Measurements from ENCODE around the gene GCN1. TPM values are rescaled to one million over a fixed set of nuclear protein-coding genes. Genes with fewer than 3 reads are reported as not detected.

GCN1 gene
- total and polyA plus RNA-seq, 10 donors = 10.4 to 131 (median 95.5) TPM

DNA sequence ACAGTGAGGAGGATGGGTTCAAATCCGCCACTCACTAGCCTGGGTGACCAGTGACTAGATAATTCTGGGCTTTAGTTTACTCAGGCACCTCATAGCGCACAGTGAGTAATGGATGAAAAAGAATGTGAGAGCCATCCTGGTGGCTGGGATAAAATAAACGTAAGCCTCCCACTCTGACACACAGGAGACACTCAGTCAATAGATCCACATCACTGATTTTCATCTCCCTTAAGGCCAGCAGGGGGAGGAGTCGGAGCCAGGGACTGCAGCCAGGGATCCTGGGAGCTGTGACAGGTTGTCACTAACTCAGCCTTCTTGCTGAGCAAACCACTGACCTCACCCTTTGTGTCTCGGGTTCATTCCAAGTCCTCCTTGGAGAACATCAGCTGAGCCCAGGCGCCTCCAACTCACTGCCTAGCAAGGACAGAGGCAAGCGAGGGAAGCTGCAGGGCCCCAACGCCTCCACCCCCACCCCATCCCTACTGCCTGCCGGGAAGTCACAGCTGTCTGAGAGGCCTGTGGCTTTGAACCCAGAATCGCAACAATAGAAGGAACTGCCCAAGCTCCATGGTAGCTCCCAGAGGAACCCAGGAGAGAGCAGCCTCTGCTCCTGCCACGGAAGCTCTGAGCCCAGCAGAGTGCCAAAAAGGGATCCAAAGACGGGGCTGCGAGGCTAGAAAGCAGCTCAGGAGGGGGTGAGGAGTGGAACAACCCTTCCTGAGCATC, 40.3 kb upstream of the GCN1 start:
- Histone ChIP-seq H3K4me3 (peak overlapping the region in 1 of 8 donors; percentile 34), H3K27ac (peak overlapping the region; percentile 65 to 92 (median 87)), H3K27me3 (replicated peaks in 1 of 7) (peaks cover 0 to 62% (median 0%) of the 10 kb centered on the region in 7 donors), H3K36me3 (no peaks in the 10 kb centered on the region), H3K9me3 (no peaks in the 10 kb centered on the region), H3K4me1 (peaks cover 90 to 100% (median 100%) of the 10 kb centered on the region in 6 donors)
- peak; percentile 85 for DNase-seq
- intact Hi-C loops (cut with DNase I; ENCODE audit: low total_unique reads) = no loop called here
- TF ChIP-seq POLR2A (IDR thresholded peaks at IDR 0.05) = no peak
- TF ChIP-seq, protein P1, sequence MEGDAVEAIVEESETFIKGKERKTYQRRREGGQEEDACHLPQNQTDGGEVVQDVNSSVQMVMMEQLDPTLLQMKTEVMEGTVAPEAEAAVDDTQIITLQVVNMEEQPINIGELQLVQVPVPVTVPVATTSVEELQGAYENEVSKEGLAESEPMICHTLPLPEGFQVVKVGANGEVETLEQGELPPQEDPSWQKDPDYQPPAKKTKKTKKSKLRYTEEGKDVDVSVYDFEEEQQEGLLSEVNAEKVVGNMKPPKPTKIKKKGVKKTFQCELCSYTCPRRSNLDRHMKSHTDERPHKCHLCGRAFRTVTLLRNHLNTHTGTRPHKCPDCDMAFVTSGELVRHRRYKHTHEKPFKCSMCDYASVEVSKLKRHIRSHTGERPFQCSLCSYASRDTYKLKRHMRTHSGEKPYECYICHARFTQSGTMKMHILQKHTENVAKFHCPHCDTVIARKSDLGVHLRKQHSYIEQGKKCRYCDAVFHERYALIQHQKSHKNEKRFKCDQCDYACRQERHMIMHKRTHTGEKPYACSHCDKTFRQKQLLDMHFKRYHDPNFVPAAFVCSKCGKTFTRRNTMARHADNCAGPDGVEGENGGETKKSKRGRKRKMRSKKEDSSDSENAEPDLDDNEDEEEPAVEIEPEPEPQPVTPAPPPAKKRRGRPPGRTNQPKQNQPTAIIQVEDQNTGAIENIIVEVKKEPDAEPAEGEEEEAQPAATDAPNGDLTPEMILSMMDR (IDR thresholded peaks at IDR 0.05 in 8 of 11, conservative IDR thresholded peaks at IDR 0.05 in 3 of 11) = peak in 7 of 11 experiments; percentile 11 to 40 (median 32)
- peak; percentile 31 to 67 (median 54) for TF ChIP-seq POLR2AphosphoS5 (IDR thresholded peaks at IDR 0.05)
- 38 to 47% (median 42%) methylated on average over 8 to 13 of the region's 13 CpGs for WGBS, 5 donors

DNA sequence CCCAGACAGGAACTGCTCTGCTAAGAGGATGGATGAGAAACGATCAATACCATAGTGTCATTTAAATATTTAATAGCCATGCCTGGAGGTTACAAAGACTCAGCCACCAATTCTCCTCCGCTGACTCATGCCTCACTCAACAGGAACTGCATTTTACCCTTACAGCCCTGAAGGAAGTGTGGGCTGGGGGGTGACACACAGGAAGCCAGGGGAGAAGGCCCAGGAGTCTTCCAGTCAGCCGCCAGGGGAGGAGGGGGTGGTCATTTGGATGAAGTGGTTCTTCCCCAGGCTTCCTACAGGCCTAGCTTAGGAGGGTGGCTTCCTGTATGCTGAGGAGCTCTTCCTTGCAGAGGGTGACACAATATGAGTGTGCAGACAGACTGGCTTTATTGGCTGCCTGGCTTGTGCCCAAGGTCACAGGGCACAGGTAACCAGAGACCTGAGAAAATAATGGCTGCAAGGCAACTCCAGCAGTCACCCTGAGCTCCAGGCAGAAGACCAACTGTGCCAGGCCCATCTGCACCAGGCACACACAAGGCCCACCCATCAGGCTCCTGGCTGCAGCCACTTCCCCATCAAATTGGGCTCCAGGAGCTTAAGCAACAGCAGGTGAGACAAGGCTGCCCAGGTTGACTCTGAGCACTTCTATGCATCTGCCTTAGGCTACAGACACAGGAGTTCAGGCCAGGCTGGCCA, 36.9 kb upstream of the GCN1 start:
- Histone ChIP-seq H3K36me3 (peaks cover 0 to 6% (median under 1%) of the 10 kb centered on the region in 6 donors), H3K27ac (peak overlapping the region; percentile 43 to 92 (median 87)), H3K27me3 (replicated peaks in 1 of 7) (peaks cover 0 to 56% (median 0%) of the 10 kb centered on the region in 7 donors), H3K4me3 (peak overlapping the region in 2 of 8 donors; percentile 10 to 55), H3K4me1 (peaks cover 84 to 100% (median 99%) of the 10 kb centered on the region in 6 donors), H3K9me3 (no peaks in the 10 kb centered on the region)
- DNase-seq = peak; percentile 88
- intact Hi-C loops (cut with DNase I; ENCODE audit: low total_unique reads) = loop anchor here (2.0 kb wide), 1 partner anchor 31 kb away; no protein-coding TSS in a partner anchor
- WGBS, 5 donors = 7 to 18% (median 10%) methylated on average over 3 of the region's 3 CpGs
- TF ChIP-seq POLR2AphosphoS5 (IDR thresholded peaks at IDR 0.05) (peak; percentile 46 to 82 (median 64)), POLR2A (IDR thresholded peaks at IDR 0.05) (no peak)
- TF ChIP-seq, protein P1 (IDR thresholded peaks at IDR 0.05 in 8 of 11, conservative IDR thresholded peaks at IDR 0.05 in 3 of 11) = peak in 7 of 11 experiments; percentile 11 to 66 (median 36)

DNA sequence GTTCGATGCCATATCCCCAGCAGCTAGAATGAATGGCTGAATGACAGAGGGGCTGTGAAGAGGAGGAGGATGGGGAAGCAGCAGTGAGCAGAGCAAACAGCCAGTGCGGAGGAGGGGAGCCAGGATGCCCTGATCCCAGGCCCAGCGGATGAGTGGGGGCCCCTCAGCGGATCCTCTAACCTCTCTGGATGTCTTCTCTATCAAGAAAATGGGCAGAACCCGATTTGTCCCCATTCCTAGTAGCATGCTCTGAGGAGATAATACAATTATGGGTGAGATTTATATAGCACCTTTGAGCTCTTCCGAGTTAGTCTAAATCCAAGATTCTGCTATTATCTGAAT, 36.4 kb upstream of the GCN1 start:
- DNase-seq = no peak
- Histone ChIP-seq H3K4me3 (peak overlapping the region in 3 of 8 donors; percentile 3 to 55 (median 10)), H3K27me3 (replicated peaks in 1 of 7) (peaks cover 0 to 50% (median 0%) of the 10 kb centered on the region in 7 donors), H3K36me3 (peaks cover 0 to 11% (median 4%) of the 10 kb centered on the region in 6 donors), H3K27ac (peak overlapping the region; percentile 43 to 92 (median 87)), H3K4me1 (peaks cover 84 to 100% (median 99%) of the 10 kb centered on the region in 6 donors), H3K9me3 (no peaks in the 10 kb centered on the region)
- intact Hi-C loops (cut with DNase I; ENCODE audit: low total_unique reads) = loop anchor here (2.0 kb wide), 1 partner anchor 32 kb away; no protein-coding TSS in a partner anchor
- TF ChIP-seq POLR2A (IDR thresholded peaks at IDR 0.05) (no peak), POLR2AphosphoS5 (IDR thresholded peaks at IDR 0.05) (no peak)
- TF ChIP-seq, protein P1 (IDR thresholded peaks at IDR 0.05 in 8 of 11, conservative IDR thresholded peaks at IDR 0.05 in 3 of 11) = no peak
- WGBS, 5 donors = 37 to 52% (median 42%) methylated on average over 6 of the region's 6 CpGs

All from spleen (tissue), 11 donors.